Activated CD4-positive, alpha-beta T cell treated with anti-CD3 and anti-CD28 coated beads for 36 hours (primary cell): ENCODE data around the gene NAA60. TPM values are rescaled to one million over a fixed set of nuclear protein-coding genes. Genes with fewer than 3 reads are reported as not detected.
"Not testable (repeated sequence)": the region's sequence is repeated elsewhere in the genome, so short reads cannot be mapped to it uniquely, and the experiment has no call there.

Experiments
- ATAC-seq: fragments of 200-7000 bp; cut with Tn5 transposase; one replicate; pipeline ENCODE4 v1.10.0; 2021; ENCODE audit warnings: mild to moderate bottlenecking, moderate library complexity
- CTCF ChIA-PET: fragments of 350-600 bp; sonication (Branson Sonifier 250); formaldehyde crosslinking; loops from one replicate; lab custom pipeline; 2021; ENCODE audit warnings: antibody characterized with exemption; lab: Charles Lee
- POLR2A ChIA-PET: fragments of 350-600 bp; sonication (Branson Sonifier 250); formaldehyde crosslinking; loops from one replicate; lab custom pipeline; 2021; ENCODE audit warnings: antibody characterized with exemption, inconsistent platforms; lab: Charles Lee
- DNase-seq: peaks from one replicate; pipeline ENCODE4 v3.0.0-alpha.2; 2020
- H3K27ac Mint-ChIP-seq: one replicate; pipeline ENCODE4 v1.8.0; 2021; ENCODE audit warnings: mixed read lengths
- H3K27me3 Mint-ChIP-seq: one replicate; pipeline ENCODE4 v1.8.0; 2021; ENCODE audit warnings: mixed read lengths
- H3K36me3 Mint-ChIP-seq: one replicate; pipeline ENCODE4 v1.8.0; 2021; ENCODE audit warnings: low read depth, mixed read lengths
- H3K4me1 Mint-ChIP-seq: one replicate; pipeline ENCODE4 v1.8.0; 2021; ENCODE audit warnings: mixed read lengths
- H3K4me3 Mint-ChIP-seq: one replicate; pipeline ENCODE4 v1.8.0; 2021; ENCODE audit warnings: mild to moderate bottlenecking, moderate library complexity, mixed read lengths
- H3K9me3 Mint-ChIP-seq: one replicate; pipeline ENCODE4 v1.8.0; 2021; ENCODE audit warnings: low read depth, mixed read lengths
- intact Hi-C, 2 experiments: fragments of 100-400 bp; cut with DNase I in 1 of 2; cut with micrococcal nuclease in 1 of 2; formaldehyde crosslinking; loops; one replicate each; pipeline versions ENCODE4 v1.14.2 to v1.15.1; 2022 to 2024; cut with DNase I, micrococcal nuclease
- total RNA-seq, 2 experiments: library from RNA; stranded (reverse); gene quantifications; one replicate each; pipeline ENCODE4 v1.2.3, GENCODE V29; 2021

NAA60 gene
- total RNA-seq, 2 experiments from 2014 or later, result 25.9 to 38.9 TPM

GRCh38 chr16:3465301-3465700 is 21.8 kb downstream of the NAA60 start:
- Mint-ChIP-seq H3K27me3 (no peaks in the 10 kb centered on the region), H3K9me3 (no peaks in the 10 kb centered on the region), H3K4me1 (peaks cover 61% of the 10 kb centered on the region), H3K36me3 (peaks cover 18% of the 10 kb centered on the region), H3K27ac (peak overlapping the region; percentile 31), H3K4me3 (no peak overlapping the region)
- DNase-seq (no peak), ATAC-seq (no peak)
- CTCF ChIA-PET, result no interaction called here
- intact Hi-C loops, result no loop called here
- POLR2A ChIA-PET, result no interaction called here

GRCh38 chr16:3465911-3466584 is 22.6 kb downstream of the NAA60 start:
- peaks cover 18% of the 10 kb centered on the region for H3K36me3 Mint-ChIP-seq
- no peaks in the 10 kb centered on the region for H3K9me3 Mint-ChIP-seq
- H3K4me1 Mint-ChIP-seq, result peaks cover 53% of the 10 kb centered on the region
- intact Hi-C loops, result no loop called here
- peak overlapping the region; percentile 24 for H3K27ac Mint-ChIP-seq
- no peaks in the 10 kb centered on the region for H3K27me3 Mint-ChIP-seq
- no peak overlapping the region for H3K4me3 Mint-ChIP-seq
- ChIA-PET POLR2A (no interaction called here), CTCF (no interaction called here)
- ATAC-seq (no peak), DNase-seq (no peak)

- H3K4me1 Mint-ChIP-seq, result peaks cover 46% of the 10 kb centered on the region
- no peak overlapping the region for H3K27ac Mint-ChIP-seq
- H3K36me3 Mint-ChIP-seq, result peaks cover 18% of the 10 kb centered on the region
- ChIA-PET CTCF (no interaction called here), POLR2A (no interaction called here)
- ATAC-seq (no peak), DNase-seq (no peak)
- no peak overlapping the region for H3K4me3 Mint-ChIP-seq
- intact Hi-C loops, result no loop called here
- H3K9me3 Mint-ChIP-seq, result no peaks in the 10 kb centered on the region
- H3K27me3 Mint-ChIP-seq, result no peaks in the 10 kb centered on the region
Measured at GRCh38 chr16:3467182-3467581, 23.7 kb downstream of the NAA60 start.

GRCh38 chr16:3467921-3468320 is 24.4 kb downstream of the NAA60 start:
- Mint-ChIP-seq H3K4me3 (no peak overlapping the region), H3K9me3 (no peaks in the 10 kb centered on the region), H3K27me3 (no peaks in the 10 kb centered on the region), H3K36me3 (peaks cover 24% of the 10 kb centered on the region), H3K4me1 (peaks cover 50% of the 10 kb centered on the region), H3K27ac (peak overlapping the region; percentile 51)
- ChIA-PET POLR2A (interaction anchor here (0.6 kb wide), 1 partner anchor 464 kb away, joined by 3 read pairs; no protein-coding TSS in a partner anchor), CTCF (interaction anchor here (0.6 kb wide), 1 partner anchor 12 kb away, joined by 3 read pairs; no protein-coding TSS in a partner anchor)
- ATAC-seq (peak; percentile 69), DNase-seq (peak; percentile 26)
- intact Hi-C loops, result no loop called here

GRCh38 chr16:3468501-3468900 is 25.0 kb downstream of the NAA60 start:
- peak overlapping the region; percentile 51 for H3K27ac Mint-ChIP-seq
- intact Hi-C loops, result no loop called here
- H3K27me3 Mint-ChIP-seq, result no peaks in the 10 kb centered on the region
- ATAC-seq (no peak), DNase-seq (no peak)
- POLR2A ChIA-PET, result no interaction called here
- peaks cover 28% of the 10 kb centered on the region for H3K36me3 Mint-ChIP-seq
- H3K4me1 Mint-ChIP-seq, result peaks cover 55% of the 10 kb centered on the region
- no peak overlapping the region for H3K4me3 Mint-ChIP-seq
- H3K9me3 Mint-ChIP-seq, result no peaks in the 10 kb centered on the region
- CTCF ChIA-PET, result interaction anchor here (0.6 kb wide), 2 partner anchors 12 to 106 kb away, joined by 3 to 5 read pairs; no protein-coding TSS in a partner anchor

GRCh38 chr16:3469736-3470135 is 26.3 kb downstream of the NAA60 start:
- ChIA-PET POLR2A (no interaction called here), CTCF (no interaction called here)
- Mint-ChIP-seq H3K27ac (no peak overlapping the region), H3K36me3 (peaks cover 26% of the 10 kb centered on the region), H3K4me1 (peaks cover 45% of the 10 kb centered on the region), H3K9me3 (no peaks in the 10 kb centered on the region), H3K27me3 (no peaks in the 10 kb centered on the region), H3K4me3 (no peak overlapping the region)
- intact Hi-C loops, result no loop called here
- ATAC-seq (no peak), DNase-seq (no peak)

- Mint-ChIP-seq H3K4me1 (peaks cover 41% of the 10 kb centered on the region), H3K36me3 (peaks cover 21% of the 10 kb centered on the region), H3K9me3 (no peaks in the 10 kb centered on the region), H3K27ac (no peak overlapping the region), H3K27me3 (no peaks in the 10 kb centered on the region), H3K4me3 (no peak overlapping the region)
- no peak for DNase-seq
- ChIA-PET CTCF (no interaction called here), POLR2A (no interaction called here)
- intact Hi-C loops, result no loop called here
- no peak for ATAC-seq
Measured at GRCh38 chr16:3470723-3471122, 27.2 kb downstream of the NAA60 start.

- intact Hi-C loops, result no loop called here
- no peaks in the 10 kb centered on the region for H3K9me3 Mint-ChIP-seq
- DNase-seq (no peak), ATAC-seq (no peak)
- H3K27ac Mint-ChIP-seq, result no peak overlapping the region
- CTCF ChIA-PET, result interaction anchor here (0.5 to 0.7 kb wide), 2 partner anchors 24 to 135 kb away, joined by 3 to 6 read pairs; no protein-coding TSS in a partner anchor
- POLR2A ChIA-PET, result no interaction called here
- peaks cover 33% of the 10 kb centered on the region for H3K4me1 Mint-ChIP-seq
- H3K27me3 Mint-ChIP-seq, result no peaks in the 10 kb centered on the region
- no peak overlapping the region for H3K4me3 Mint-ChIP-seq
- H3K36me3 Mint-ChIP-seq, result peaks cover 11% of the 10 kb centered on the region
Measured at GRCh38 chr16:3471518-3472176, 28.2 kb downstream of the NAA60 start.

GRCh38 chr16:3472878-3473595 is 29.6 kb downstream of the NAA60 start:
- intact Hi-C loops, result no loop called here
- ChIA-PET CTCF (interaction anchor here (0.7 kb wide), 1 partner anchor 190 kb away, joined by 3 read pairs; no protein-coding TSS in a partner anchor), POLR2A (no interaction called here)
- no peak overlapping the region for H3K4me3 Mint-ChIP-seq
- ATAC-seq, result peak; percentile 48
- H3K27me3 Mint-ChIP-seq, result no peaks in the 10 kb centered on the region
- peak; percentile 34 for DNase-seq
- peak overlapping the region; percentile 68 for H3K27ac Mint-ChIP-seq
- H3K36me3 Mint-ChIP-seq, result peaks cover 9% of the 10 kb centered on the region
- H3K9me3 Mint-ChIP-seq, result no peaks in the 10 kb centered on the region
- H3K4me1 Mint-ChIP-seq, result peaks cover 19% of the 10 kb centered on the region

GRCh38 chr16:3473596-3473943 is 30.1 kb downstream of the NAA60 start:
- H3K4me1 Mint-ChIP-seq, result peaks cover 15% of the 10 kb centered on the region
- intact Hi-C loops, H3K27me3 Mint-ChIP-seq, H3K9me3 Mint-ChIP-seq, H3K27ac Mint-ChIP-seq, ATAC-seq, POLR2A ChIA-PET, CTCF ChIA-PET, DNase-seq, H3K4me3 Mint-ChIP-seq: not testable (repeated sequence)
- peaks cover 11% of the 10 kb centered on the region for H3K36me3 Mint-ChIP-seq

GRCh38 chr16:3474136-3474779 is 30.8 kb downstream of the NAA60 start:
- DNase-seq, result no peak
- no peaks in the 10 kb centered on the region for H3K27me3 Mint-ChIP-seq
- POLR2A ChIA-PET, result no interaction called here
- intact Hi-C loops, result no loop called here
- H3K4me1 Mint-ChIP-seq, result peaks cover 15% of the 10 kb centered on the region
- no peak overlapping the region for H3K27ac Mint-ChIP-seq
- CTCF ChIA-PET, result interaction anchor here (0.6 to 1.2 kb wide), 2 partner anchors 23 to 81 kb away, joined by 3 to 4 read pairs; no protein-coding TSS in a partner anchor
- no peak for ATAC-seq
- no peaks in the 10 kb centered on the region for H3K9me3 Mint-ChIP-seq
- H3K36me3 Mint-ChIP-seq, result peaks cover 13% of the 10 kb centered on the region
- no peak overlapping the region for H3K4me3 Mint-ChIP-seq
